HG03575 (cell line): Measurements from ENCODE around the gene SLC7A6OS.
"Not testable (repeated sequence)": the region's sequence is repeated elsewhere in the genome, so short reads cannot be mapped to it uniquely, and the experiment has no call there.

ENCODE experiments used
- ATAC-seq: cut with Tn5 transposase; IDR thresholded peaks from one replicate; pipeline ENCODE4 v1.9.1; 2021; ENCODE audit not compliant: unreplicated experiment, insufficient number of reproducible peaks, low FRiP score; ENCODE audit errors: extremely low read depth

The SLC7A6OS gene

DNA sequence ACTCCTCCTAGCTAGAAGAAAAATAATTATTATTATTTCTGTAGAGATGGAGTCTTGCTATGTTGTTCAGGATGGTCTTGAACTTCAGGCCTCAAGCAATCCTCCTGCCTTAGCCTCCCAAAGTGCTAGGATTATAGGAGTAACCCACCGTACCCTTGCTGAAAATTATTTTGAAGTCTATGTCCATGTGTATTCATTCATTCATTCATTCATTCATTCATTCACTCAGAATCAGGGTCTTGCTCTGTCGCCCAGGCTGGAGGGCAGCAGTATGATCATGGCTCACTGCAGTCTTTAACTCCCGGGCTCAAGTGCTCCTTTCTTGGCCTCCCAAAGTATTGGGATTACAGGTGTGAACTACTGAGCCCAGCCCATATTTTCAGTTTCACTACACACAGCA, 4.1 kb downstream of the SLC7A6OS start:
- ATAC-seq: no peak

GRCh38 chr16:68300734-68301459, 9.8 kb downstream of the SLC7A6OS start:
- no peak for ATAC-seq

- no peak for ATAC-seq
Observed at GRCh38 chr16:68299571-68300453, 10.9 kb downstream of the SLC7A6OS start.

- ATAC-seq: no peak
Observed at GRCh38 chr16:68298907-68299561, 11.7 kb downstream of the SLC7A6OS start.

- no peak for ATAC-seq
Observed at GRCh38 chr16:68298312-68298711, 12.4 kb downstream of the SLC7A6OS start.

GRCh38 chr16:68297908-68298307, 12.8 kb downstream of the SLC7A6OS start:
- no peak for ATAC-seq

GRCh38 chr16:68296693-68297092, 14.1 kb downstream of the SLC7A6OS start:
- no peak for ATAC-seq

DNA sequence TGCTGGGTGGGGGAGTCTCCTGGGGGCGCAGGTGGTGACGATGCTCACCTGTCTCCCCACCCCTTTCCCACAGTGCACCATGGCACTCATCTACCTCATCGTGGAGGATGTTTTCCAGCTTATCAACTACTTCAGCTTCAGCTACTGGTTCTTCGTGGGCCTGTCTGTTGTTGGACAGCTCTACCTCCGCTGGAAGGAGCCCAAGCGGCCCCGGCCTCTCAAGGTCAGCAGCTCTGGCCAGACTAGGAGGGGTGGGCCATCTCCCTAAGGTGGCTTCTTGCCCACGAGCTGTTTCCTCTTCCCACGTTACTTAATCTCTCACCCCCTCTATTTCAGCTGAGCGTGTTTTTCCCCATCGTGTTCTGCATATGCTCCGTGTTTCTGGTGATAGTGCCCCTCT, 14.5 kb downstream of the SLC7A6OS start:
- ATAC-seq: no peak

- no peak for ATAC-seq
Observed at GRCh38 chr16:68292425-68292824, 18.3 kb downstream of the SLC7A6OS start.

- ATAC-seq: no peak
Observed at GRCh38 chr16:68291227-68291626, 19.5 kb downstream of the SLC7A6OS start.

DNA sequence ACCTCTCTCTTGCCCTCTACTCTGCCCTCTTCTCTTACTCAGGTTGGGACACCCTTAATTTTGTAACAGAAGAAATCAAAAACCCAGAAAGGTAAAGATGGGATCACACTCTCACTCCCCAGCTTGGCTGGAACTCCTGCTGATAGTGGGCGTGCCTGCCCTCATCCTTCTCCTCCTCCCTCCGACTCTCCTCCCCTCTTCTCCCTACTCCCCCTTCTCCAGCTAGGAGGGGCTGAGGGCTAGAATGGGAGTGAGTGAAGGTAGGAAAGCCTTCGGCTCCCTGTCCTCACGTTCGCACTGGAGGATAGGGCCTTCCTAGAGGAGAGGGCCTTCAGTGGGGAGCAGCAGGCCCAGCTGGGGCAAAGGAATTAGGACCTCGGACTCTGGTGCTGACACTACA, 20.3 kb downstream of the SLC7A6OS start:
- no peak for ATAC-seq

- ATAC-seq: no peak
Observed at GRCh38 chr16:68289621-68290329, 21.0 kb downstream of the SLC7A6OS start.

- no peak for ATAC-seq
Observed at GRCh38 chr16:68289202-68289601, 21.5 kb downstream of the SLC7A6OS start.

DNA sequence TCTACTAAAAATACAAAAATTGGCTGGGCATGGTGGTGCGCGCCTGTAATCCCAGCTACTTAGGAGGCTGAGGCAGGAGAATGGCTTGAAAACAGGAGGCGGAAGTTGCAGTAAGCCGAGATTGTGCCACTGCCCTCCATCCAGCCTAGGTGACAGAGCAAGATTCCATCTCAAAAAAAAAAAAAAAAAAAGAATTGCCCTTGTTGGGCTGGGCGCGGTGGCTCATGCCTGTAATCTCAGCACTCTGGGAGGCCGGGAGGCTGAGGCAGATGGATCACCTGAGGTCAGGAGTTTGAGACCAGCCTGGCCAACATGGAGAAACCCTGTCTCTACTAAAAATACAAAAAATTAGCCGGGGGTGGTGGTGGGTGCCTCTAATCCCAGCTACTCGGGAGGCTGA, 21.9 kb downstream of the SLC7A6OS start:
- not testable (repeated sequence) for ATAC-seq

DNA sequence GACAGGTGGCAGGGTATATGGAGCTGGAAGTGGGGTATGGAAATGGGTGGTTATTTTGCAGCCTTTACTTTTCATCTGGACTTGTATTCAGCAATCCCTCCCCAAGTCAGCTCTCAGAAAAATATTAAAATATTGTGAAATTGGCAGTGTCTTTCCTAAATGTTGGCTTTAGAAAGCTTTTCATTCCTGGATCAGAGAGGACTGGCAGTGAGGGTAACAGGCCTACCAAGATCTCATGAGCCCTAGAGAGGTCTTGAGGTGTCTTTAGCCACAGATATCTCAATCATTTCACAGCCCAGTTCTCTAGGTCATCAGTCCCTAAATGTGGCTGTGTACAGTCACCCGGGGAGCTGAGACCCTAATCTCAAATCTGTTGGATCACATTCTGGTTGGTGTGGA, 22.5 kb downstream of the SLC7A6OS start:
- no peak for ATAC-seq

- ATAC-seq: no peak
Observed at GRCh38 chr16:68287276-68288251, 23.2 kb downstream of the SLC7A6OS start.

DNA sequence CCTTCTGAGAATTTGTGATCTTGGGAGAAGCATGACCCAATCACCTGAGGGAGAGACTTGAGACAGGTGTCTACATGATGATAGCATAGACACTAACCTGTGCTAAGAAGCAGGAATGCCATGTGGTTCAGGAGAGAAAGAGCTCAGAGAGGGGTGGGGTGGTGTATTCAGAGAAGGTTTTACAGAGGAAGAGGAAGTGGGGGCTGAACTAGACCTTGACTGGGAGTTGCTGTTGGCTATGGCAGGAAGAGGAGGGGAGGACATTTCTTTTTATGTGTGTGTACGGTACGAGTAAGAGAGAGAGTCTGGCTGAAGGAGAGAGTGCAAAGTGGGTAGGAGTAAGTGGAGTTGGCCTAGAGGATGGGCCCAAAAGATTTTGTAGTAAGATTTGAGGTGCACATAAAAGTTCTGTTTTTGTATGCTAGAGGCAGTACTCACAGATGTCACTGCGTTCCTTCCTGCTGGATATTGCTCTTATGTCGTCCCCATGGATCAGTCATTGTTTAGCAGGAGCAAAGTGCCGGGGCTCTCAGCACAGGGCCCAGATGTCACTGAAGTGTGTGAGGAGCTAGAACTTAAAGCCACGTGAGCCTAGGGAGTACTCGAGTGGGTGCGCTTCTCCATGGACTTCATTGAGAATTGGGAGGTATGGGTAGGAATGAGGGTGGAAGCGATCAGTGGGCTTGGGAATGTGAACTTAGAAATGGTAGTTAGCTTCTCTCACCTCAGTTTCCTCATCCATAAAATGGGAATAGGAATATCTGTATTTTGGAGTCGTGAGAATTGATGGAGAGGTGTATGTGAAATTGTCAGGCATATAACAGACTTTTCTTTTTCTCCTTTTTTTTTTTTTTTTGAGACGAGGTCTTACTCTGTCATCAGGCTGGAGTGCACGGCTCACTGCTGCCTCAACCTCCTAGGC, 24.3 kb downstream of the SLC7A6OS start:
- ATAC-seq: no peak
